ENCODE data around the gene PALS1.

Gene PALS1

DNA sequence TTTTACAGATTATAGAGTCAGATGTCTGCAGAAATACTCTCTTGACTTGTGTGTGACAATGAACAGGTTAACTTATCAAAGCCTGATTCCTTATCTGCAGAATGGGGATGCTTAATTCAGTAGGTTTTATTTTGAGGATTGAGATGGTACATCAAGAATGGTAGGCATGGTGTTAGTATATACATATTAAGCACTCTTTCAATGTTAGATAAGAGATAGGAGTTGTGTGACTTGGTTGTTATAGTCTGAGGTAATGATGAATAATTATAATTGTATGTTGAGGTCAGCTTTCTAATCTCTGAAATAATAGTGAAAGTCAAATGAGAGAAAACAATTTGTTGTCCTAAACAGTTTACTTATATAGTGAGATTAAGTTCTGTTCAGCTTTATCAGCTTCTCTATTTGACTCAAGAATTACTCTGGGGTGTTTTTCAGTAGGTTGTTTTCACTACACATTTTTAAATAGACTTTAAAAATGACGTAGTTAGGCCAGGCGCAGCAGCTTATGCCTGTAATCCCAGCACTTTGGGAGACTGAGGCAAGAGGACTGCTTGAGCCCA, 11.9 kb downstream of the PALS1 start:
- no peak overlapping the region for H3K27ac ChIP-seq
- H3K27me3 ChIP-seq (ENCODE audit: insufficient read depth, low read depth, severe bottlenecking) = no peaks in the 10 kb centered on the region
- no peaks in the 10 kb centered on the region for H3K9me3 ChIP-seq (ENCODE audit: severe bottlenecking)
- TF ChIP-seq, protein P1, sequence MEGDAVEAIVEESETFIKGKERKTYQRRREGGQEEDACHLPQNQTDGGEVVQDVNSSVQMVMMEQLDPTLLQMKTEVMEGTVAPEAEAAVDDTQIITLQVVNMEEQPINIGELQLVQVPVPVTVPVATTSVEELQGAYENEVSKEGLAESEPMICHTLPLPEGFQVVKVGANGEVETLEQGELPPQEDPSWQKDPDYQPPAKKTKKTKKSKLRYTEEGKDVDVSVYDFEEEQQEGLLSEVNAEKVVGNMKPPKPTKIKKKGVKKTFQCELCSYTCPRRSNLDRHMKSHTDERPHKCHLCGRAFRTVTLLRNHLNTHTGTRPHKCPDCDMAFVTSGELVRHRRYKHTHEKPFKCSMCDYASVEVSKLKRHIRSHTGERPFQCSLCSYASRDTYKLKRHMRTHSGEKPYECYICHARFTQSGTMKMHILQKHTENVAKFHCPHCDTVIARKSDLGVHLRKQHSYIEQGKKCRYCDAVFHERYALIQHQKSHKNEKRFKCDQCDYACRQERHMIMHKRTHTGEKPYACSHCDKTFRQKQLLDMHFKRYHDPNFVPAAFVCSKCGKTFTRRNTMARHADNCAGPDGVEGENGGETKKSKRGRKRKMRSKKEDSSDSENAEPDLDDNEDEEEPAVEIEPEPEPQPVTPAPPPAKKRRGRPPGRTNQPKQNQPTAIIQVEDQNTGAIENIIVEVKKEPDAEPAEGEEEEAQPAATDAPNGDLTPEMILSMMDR (IDR thresholded peaks at IDR 0.05; ENCODE audit: low read depth, low read length) = no peak
- H3K36me3 ChIP-seq = no peaks in the 10 kb centered on the region; the same call in 1 of the 2 replicates
- DNase-seq = no peak
- H3K4me3 ChIP-seq (ENCODE audit: low read depth, low read length) = no peak overlapping the region

DNA sequence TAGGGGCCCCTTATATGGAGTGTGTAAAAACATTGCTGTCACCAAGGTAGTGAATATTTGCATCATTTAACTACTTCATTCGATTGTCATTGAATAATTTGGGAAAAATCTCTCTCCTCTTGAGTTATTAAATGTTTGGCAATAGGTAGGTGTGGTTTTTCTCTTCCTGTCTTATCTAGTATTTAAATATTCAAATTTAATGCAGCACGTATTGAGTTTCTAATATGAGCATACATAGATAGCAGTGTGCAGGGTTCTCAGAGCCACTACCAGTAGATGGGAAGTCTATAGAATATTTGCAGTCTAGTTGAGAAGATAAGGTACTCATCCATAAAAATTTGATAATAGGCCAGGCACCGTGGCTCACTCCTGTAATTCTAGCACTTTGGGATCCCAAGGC, 16.7 kb downstream of the PALS1 start:
- Histone ChIP-seq H3K27ac (no peak overlapping the region), H3K27me3 (ENCODE audit: insufficient read depth, low read depth, severe bottlenecking) (no peaks in the 10 kb centered on the region), H3K4me3 (ENCODE audit: low read depth, low read length) (no peak overlapping the region), H3K9me3 (ENCODE audit: severe bottlenecking) (no peaks in the 10 kb centered on the region), H3K36me3 (no peaks in the 10 kb centered on the region; the same call in 1 of the 2 replicates)
- TF ChIP-seq, protein P1 (IDR thresholded peaks at IDR 0.05; ENCODE audit: low read depth, low read length) = no peak
- no peak for DNase-seq

DNA sequence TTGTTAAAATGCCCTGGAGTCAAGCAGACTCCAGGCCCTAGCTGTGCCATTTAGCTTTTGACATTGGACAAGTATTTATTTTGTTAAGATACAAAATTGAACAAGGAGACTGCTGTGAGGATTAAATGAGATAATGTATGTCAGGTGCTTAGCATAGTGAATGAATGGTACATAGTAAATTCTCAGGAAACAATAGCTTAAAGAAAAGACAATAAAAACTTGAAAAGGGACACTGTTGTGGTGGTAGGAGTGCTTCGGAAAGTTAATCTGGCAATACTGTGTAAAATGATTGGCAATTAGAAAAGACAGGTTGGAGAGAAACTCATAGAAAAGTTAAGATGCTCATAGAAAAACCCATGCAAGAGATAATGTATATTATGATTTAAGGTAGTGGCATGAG, 19.7 kb downstream of the PALS1 start:
- H3K9me3 ChIP-seq (ENCODE audit: severe bottlenecking) = no peaks in the 10 kb centered on the region
- H3K27me3 ChIP-seq (ENCODE audit: insufficient read depth, low read depth, severe bottlenecking) = no peaks in the 10 kb centered on the region
- no peak for DNase-seq
- no peak overlapping the region for H3K27ac ChIP-seq
- TF ChIP-seq, protein P1 (IDR thresholded peaks at IDR 0.05; ENCODE audit: low read depth, low read length) = no peak
- H3K4me3 ChIP-seq (ENCODE audit: low read depth, low read length) = no peak overlapping the region
- no peaks in the 10 kb centered on the region; the same call in 1 of the 2 replicates for H3K36me3 ChIP-seq

DNA sequence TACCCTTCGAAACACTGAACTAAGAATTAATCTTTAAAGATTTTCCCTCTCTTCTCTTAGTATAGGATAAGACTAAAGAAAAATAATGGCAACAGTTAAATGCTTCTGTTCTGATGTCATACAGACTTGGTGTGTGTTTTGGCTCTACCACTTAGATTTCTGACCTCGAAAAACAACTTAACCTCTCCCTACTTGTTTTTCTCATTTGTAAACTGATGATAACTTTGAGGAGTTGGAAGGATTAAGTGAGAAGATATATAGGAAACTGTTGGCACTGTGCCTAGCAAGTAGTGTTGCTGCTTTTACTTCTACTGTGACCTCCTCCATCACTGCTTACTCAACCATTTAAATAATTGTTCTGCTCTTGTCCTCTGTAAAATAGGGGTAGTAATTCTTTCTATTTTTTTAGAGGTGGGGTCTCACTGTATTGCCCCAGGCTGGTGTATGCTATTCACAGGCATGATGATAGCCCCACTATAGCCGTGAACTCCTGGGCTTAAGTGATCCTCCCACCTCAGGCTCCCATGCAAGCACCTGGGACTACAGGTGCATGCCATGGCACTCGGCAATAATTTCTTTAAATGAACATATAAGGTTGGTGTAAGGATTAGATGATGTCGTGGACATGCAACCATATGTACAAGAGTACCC, 22.4 kb downstream of the PALS1 start:
- no peak overlapping the region for H3K27ac ChIP-seq
- DNase-seq = no peak
- no peak overlapping the region for H3K4me3 ChIP-seq (ENCODE audit: low read depth, low read length)

DNA sequence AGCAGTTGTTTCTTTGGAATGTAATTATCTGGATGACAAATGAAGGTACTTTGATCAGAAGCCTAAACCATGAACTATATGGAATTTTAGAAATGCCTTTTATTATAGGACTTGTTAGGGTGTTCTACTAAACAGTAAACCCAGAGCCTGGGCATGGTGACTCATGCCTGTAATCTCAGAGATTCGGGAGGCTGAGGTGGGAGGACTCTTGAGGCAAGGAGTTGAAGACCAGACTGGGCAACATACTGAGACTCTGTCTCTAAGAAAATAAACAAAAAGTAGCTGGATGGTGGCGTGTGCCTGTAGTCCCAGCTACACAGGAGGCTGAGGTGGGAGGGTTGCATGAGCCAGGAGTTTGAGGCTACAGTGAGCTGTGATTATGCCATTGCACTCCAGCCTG, 23.9 kb downstream of the PALS1 start:
- Histone ChIP-seq H3K4me3 (ENCODE audit: low read depth, low read length) (no peak overlapping the region), H3K27ac (no peak overlapping the region), H3K9me3 (ENCODE audit: severe bottlenecking) (no peaks in the 10 kb centered on the region), H3K27me3 (ENCODE audit: insufficient read depth, low read depth, severe bottlenecking) (no peaks in the 10 kb centered on the region), H3K36me3 (no peaks in the 10 kb centered on the region)
- DNase-seq = no peak
- TF ChIP-seq, protein P1 (IDR thresholded peaks at IDR 0.05; ENCODE audit: low read depth, low read length) = no peak

More for the DNA sequence above, 22.4 kb downstream of the PALS1 start:
- H3K9me3 ChIP-seq (ENCODE audit: severe bottlenecking) = no peaks in the 10 kb centered on the region
- no peaks in the 10 kb centered on the region for H3K36me3 ChIP-seq
- TF ChIP-seq, protein P1 (IDR thresholded peaks at IDR 0.05; ENCODE audit: low read depth, low read length) = no peak
- H3K27me3 ChIP-seq (ENCODE audit: insufficient read depth, low read depth, severe bottlenecking) = no peaks in the 10 kb centered on the region
